HL-60 (cell line): ENCODE data around the gene JAGN1.

ENCODE experiments used
- DNase-seq, 2 experiments: peaks; one replicate each; pipeline ENCODE4 v3.0.0-alpha.2; 2010 to 2020; ENCODE audit warnings: low read depth in 1 of 2, low spot score in 1 of 2
- H3K27ac ChIP-seq: fragments of 250-450 bp; sonication (Bioruptor Pico); replicated peaks from 2 replicates; pipeline ENCODE4 v1.5.1; 2020; ENCODE audit warnings: mild to moderate bottlenecking, moderate library complexity
- H3K27me3 ChIP-seq: fragments of 250-450 bp; sonication (Bioruptor Pico); 2 replicates; pipeline ENCODE4 v1.5.1; 2021; ENCODE audit warnings: mild to moderate bottlenecking, moderate library complexity; ENCODE audit not compliant: insufficient read depth, poor library complexity, severe bottlenecking
- H3K4me3 ChIP-seq: replicated peaks from 2 replicates; pipeline ENCODE4 v1.5.1; 2011; ENCODE audit warnings: mild to moderate bottlenecking, control low read depth, low read length; ENCODE audit not compliant: insufficient read depth
- CTCF ChIP-seq: IDR thresholded peaks from one replicate; pipeline ENCODE4 v1.5.1; 2011; ENCODE audit warnings: low read length, control low read depth, inconsistent platforms; ENCODE audit not compliant: insufficient read depth
- GABPA ChIP-seq: IDR thresholded peaks from 2 replicates; pipeline ENCODE4 v1.6.1; 2012; ENCODE audit warnings: low read depth
- POLR2AphosphoS5 ChIP-seq: IDR thresholded peaks from 2 replicates; pipeline ENCODE4 v1.6.1; 2012; ENCODE audit warnings: low read depth
- REST ChIP-seq: IDR thresholded peaks from 2 replicates; pipeline ENCODE4 v1.6.1; 2012; ENCODE audit warnings: low read depth; ENCODE audit not compliant: insufficient replicate concordance
- SPI1 ChIP-seq: IDR thresholded peaks from 2 replicates; pipeline ENCODE4 v1.6.1; 2012; ENCODE audit warnings: low read depth, mild to moderate bottlenecking, borderline replicate concordance

Gene JAGN1

GRCh38 chr3:9901967-9902366 is 11.6 kb downstream of the JAGN1 start:
- H3K4me3 ChIP-seq = no peak overlapping the region
- TF ChIP-seq POLR2AphosphoS5 (peak; percentile 71), SPI1 (no peak)
- DNase-seq = peak; percentile 71 to 76
- H3K27me3 ChIP-seq = no peaks in the 10 kb centered on the region
- peak overlapping the region; percentile 47 for H3K27ac ChIP-seq

GRCh38 chr3:9902372-9903237 is 12.2 kb downstream of the JAGN1 start, which contains the start of gene IL17RE:
TSS of gene IL17RE (plus strand) at chr3:9902848. CDS start at chr3:9902933, 85 bp downstream.
- Histone ChIP-seq H3K4me3 (no peak within 1 kb of the TSS), H3K27ac (peak within 1 kb of the TSS; percentile 47), H3K27me3 (no peaks in the 10 kb centered on the region)
- DNase-seq = no peak
- TF ChIP-seq GABPA = no peak
- no peak for TF ChIP-seq POLR2AphosphoS5
- no peak for TF ChIP-seq REST
- TF ChIP-seq SPI1 = no peak
- no peak for TF ChIP-seq CTCF

GRCh38 chr3:9903238-9903624 is 12.8 kb downstream of the JAGN1 start:
- H3K27me3 ChIP-seq = no peaks in the 10 kb centered on the region
- no peak for TF ChIP-seq GABPA
- no peak for TF ChIP-seq SPI1
- H3K27ac ChIP-seq = 0 out of 2 replicates have a peak overlapping the region, but pooled peaks have one; percentile 7
- DNase-seq = no peak
- no peak overlapping the region for H3K4me3 ChIP-seq

GRCh38 chr3:9903904-9904303 is 13.5 kb downstream of the JAGN1 start:
- DNase-seq = no peak
- H3K27ac ChIP-seq = no peak overlapping the region
- H3K27me3 ChIP-seq = no peaks in the 10 kb centered on the region
- H3K4me3 ChIP-seq = no peak overlapping the region
- no peak for TF ChIP-seq SPI1
- no peak for TF ChIP-seq GABPA
- TF ChIP-seq POLR2AphosphoS5 = no peak
- no peak for TF ChIP-seq REST
- TF ChIP-seq CTCF = no peak

GRCh38 chr3:9906480-9906879 is 16.1 kb downstream of the JAGN1 start:
- TF ChIP-seq SPI1 (no peak), CTCF (no peak), GABPA (no peak), REST (no peak), POLR2AphosphoS5 (no peak)
- Histone ChIP-seq H3K27ac (no peak overlapping the region), H3K4me3 (no peak overlapping the region), H3K27me3 (no peaks in the 10 kb centered on the region)
- no peak for DNase-seq
